GM12878 (cell line): ENCODE data around the gene PPID. TPM values are rescaled to one million over a fixed set of nuclear protein-coding genes. Genes with fewer than 3 reads are reported as not detected.

Experiments
- ATAC-seq: fragments of 200-7000 bp; cut with Tn5 transposase; 3 replicates; pipeline ENCODE4 v1.9.1; 2020; ENCODE audit warnings: mild to moderate bottlenecking, moderate library complexity
- BruUV-seq: library from RNA; stranded (reverse); fragments of 400-500 nt; replicated peaks from 2 replicates; lab custom pipeline; 2021; lab: Mats Ljungman, UMichigan
- CTCF ChIA-PET: fragments of 300-600 bp; sonication (Branson Sonifier 250); formaldehyde crosslinking; extraction: SDS; loops from one replicate; lab custom pipeline; 2021; ENCODE audit warnings: inconsistent platforms; lab: Yijun Ruan, JAX
- POLR2A ChIA-PET: fragments of 350-600 bp; formaldehyde crosslinking; extraction: SDS; loops from one replicate; lab custom pipeline; 2021; ENCODE audit warnings: inconsistent platforms; lab: Charles Lee
- RAD21 ChIA-PET: fragments of 300-600 bp; sonication (Branson Sonifier 250); formaldehyde crosslinking; loops from one replicate; lab custom pipeline; 2023; ENCODE audit warnings: antibody characterized with exemption; ENCODE audit not compliant: unreplicated experiment; lab: Charles Lee
- SMC1A ChIA-PET: fragments of 300-600 bp; sonication (Branson Sonifier 250); formaldehyde crosslinking; loops from one replicate; lab custom pipeline; 2023; ENCODE audit not compliant: unreplicated experiment, uncharacterized antibody; lab: Charles Lee
- DNase-seq: peaks from one replicate; pipeline ENCODE4 v3.0.0-alpha.2; 2011; ENCODE audit warnings: low read depth, low spot score
- FAIRE-seq: peaks from 3 replicates; lab custom pipeline; 2011; peaks lifted over from hg19 to GRCh38; lab: Jason Lieb, UNC
- H2AFZ ChIP-seq: 2 replicates; pipeline ENCODE4 v1.6.0; 2011; ENCODE audit warnings: low read depth, low read length, control low read depth; ENCODE audit not compliant: control insufficient read depth
- H3K27ac ChIP-seq: 2 replicates; pipeline ENCODE4 v1.5.1; 2011; ENCODE audit warnings: control low read depth; ENCODE audit not compliant: control insufficient read depth, insufficient read depth
- H3K27me3 ChIP-seq, 2 experiments: replicated peaks in 1 of 2; 2 replicates each; pipeline versions ENCODE4 v1.6.0 to v1.6.1; 2011; ENCODE audit warnings: low read length in 1 of 2; ENCODE audit not compliant: control insufficient read depth in 2 of 2, insufficient read depth in 2 of 2
- H3K36me3 ChIP-seq, 2 experiments: 2 replicates each; pipeline ENCODE4 v1.5.1; 2011; ENCODE audit warnings: low read length in 1 of 2; ENCODE audit not compliant: control insufficient read depth in 2 of 2, insufficient read depth in 2 of 2
- H3K4me1 ChIP-seq: 2 replicates; pipeline ENCODE4 v1.6.1; 2011; ENCODE audit warnings: mild to moderate bottlenecking, low read length, moderate library complexity, mixed read lengths; ENCODE audit not compliant: control insufficient read depth, insufficient read depth
- H3K4me2 ChIP-seq: 2 replicates; pipeline ENCODE4 v1.6.0; 2011; ENCODE audit warnings: control low read depth; ENCODE audit not compliant: control insufficient read depth, insufficient read depth
- H3K4me3 ChIP-seq: fragments of 200-600 bp; sonication (generic); 2 replicates; pipeline ENCODE4 v1.5.1; 2016
- H3K79me2 ChIP-seq: 2 replicates; pipeline ENCODE4 v1.6.0; 2011; ENCODE audit warnings: low read length; ENCODE audit not compliant: control insufficient read depth, insufficient read depth
- H3K9ac ChIP-seq: 2 replicates; pipeline ENCODE4 v1.8.0; 2011; ENCODE audit warnings: low read length, control low read depth, mixed read lengths; ENCODE audit not compliant: control insufficient read depth, insufficient read depth
- H3K9me3 ChIP-seq: replicated peaks from 3 replicates; pipeline ENCODE4 v1.5.1; 2011; ENCODE audit warnings: mild to moderate bottlenecking, low read length; ENCODE audit not compliant: control insufficient read depth, insufficient read depth
- H4K20me1 ChIP-seq: 2 replicates; pipeline ENCODE4 v1.6.0; 2011; ENCODE audit not compliant: control insufficient read depth, insufficient read depth
- MEF2A ChIP-seq: IDR thresholded peaks from 2 replicates; pipeline ENCODE4 v1.6.1; 2011; ENCODE audit warnings: low read depth, mild to moderate bottlenecking, low read length, moderate library complexity; ENCODE audit not compliant: insufficient read depth
- MYB ChIP-seq: fragments of 150-350 bp; IDR thresholded peaks from 2 replicates; pipeline ENCODE4 v1.6.1; 2014; ENCODE audit warnings: mild to moderate bottlenecking, low read depth, low read length, borderline replicate concordance
- NRF1 ChIP-seq: conservative IDR thresholded peaks from 2 replicates; pipeline ENCODE4 v1.6.1; 2011; ENCODE audit warnings: mild to moderate bottlenecking, low read depth, low read length, improper control_type of control experiment
- POLR2AphosphoS2 ChIP-seq: IDR thresholded peaks from 2 replicates; pipeline ENCODE4 v1.6.1; 2011; ENCODE audit warnings: low read depth, mild to moderate bottlenecking, low read length, improper control_type of control experiment, moderate library complexity
- RAD21 ChIP-seq: IDR thresholded peaks from 2 replicates; pipeline ENCODE4 v1.6.1; 2011; ENCODE audit warnings: mild to moderate bottlenecking, low read depth, low read length, moderate library complexity; ENCODE audit not compliant: insufficient read depth
- RCOR1 ChIP-seq: conservative IDR thresholded peaks from 2 replicates; pipeline ENCODE4 v1.6.1; 2012; ENCODE audit warnings: low read depth, low read length, improper control_type of control experiment
- WGBS: methylation state at CpG from one replicate; pipeline ENCODE4 v1.1.6; 2016; ENCODE audit warnings: low lambda C conversion rate; ENCODE audit not compliant: insufficient replicate concordance, insufficient coverage; ENCODE audit errors: missing lambda C conversion rate; 5-methylcytosine and 5-hydroxymethylcytosine counted together
- in situ Hi-C: fragments of 300-500 bp; cut with MboI; formaldehyde crosslinking; loops from 9 replicates; pipeline ENCODE4 v1.14.3; 2018; ENCODE audit warnings: mixed read lengths
- intact Hi-C: fragments of 100-400 bp; cut with micrococcal nuclease; formaldehyde crosslinking; loops from one replicate; pipeline ENCODE4 v1.14.2; 2022; ENCODE audit not compliant: unreplicated experiment
- polyA plus RNA-seq, 11 experiments: library from polyadenylated mRNA; depleted of rRNA in 4 of 11; unstranded in 6 of 11; stranded (reverse) in 5 of 11; fragments of >200 nt; fragmentation: Nextera tagmentation in 4 of 11; fragmentation: Illumina TruSeq in 1 of 11; extraction: Ambion mirVana in 4 of 11; extraction: Trizol in 1 of 11; gene quantifications; 1 replicate in 1 of 11; 2 replicates in 10 of 11; pipeline versions ENCODE4 v1.2.1 to v1.2.3, GENCODE V29; 2011 to 2016; ENCODE audit warnings: inconsistent platforms in 2 of 11, missing spikeins in 2 of 11, low read depth in 1 of 11
- total RNA-seq, 4 experiments: library from RNA; depleted of rRNA in 3 of 4; stranded (reverse); fragments of >200 nt in 3 of 4; fragmentation: Illumina TruSeq in 1 of 4; extraction: Trizol in 1 of 4; gene quantifications; 2 replicates each; pipeline versions ENCODE4 v1.2.1 to v1.2.3, GENCODE V29; 2013 to 2021
- TF ChIP-seq, protein P1 (sequence below), 3 experiments: IDR thresholded peaks in 2 of 3; conservative IDR thresholded peaks in 1 of 3; 2 replicates each; pipeline ENCODE4 v1.5.1; 2011; ENCODE audit warnings: low read depth in 3 of 3, low read length in 3 of 3, mild to moderate bottlenecking in 3 of 3, control low read depth in 2 of 3, moderate library complexity in 2 of 3, inconsistent platforms in 1 of 3, mixed read lengths in 1 of 3; ENCODE audit not compliant: control insufficient read depth in 2 of 3, insufficient read depth in 1 of 3; ENCODE audit errors: extremely low read depth in 1 of 3

Gene PPID
- total and polyA plus RNA-seq, 10 of the 15 experiments (the other 5 are each of a cell fraction or from before 2014, with no cell fraction given) = 21.9 to 64.3 (median 39.5) TPM

DNA sequence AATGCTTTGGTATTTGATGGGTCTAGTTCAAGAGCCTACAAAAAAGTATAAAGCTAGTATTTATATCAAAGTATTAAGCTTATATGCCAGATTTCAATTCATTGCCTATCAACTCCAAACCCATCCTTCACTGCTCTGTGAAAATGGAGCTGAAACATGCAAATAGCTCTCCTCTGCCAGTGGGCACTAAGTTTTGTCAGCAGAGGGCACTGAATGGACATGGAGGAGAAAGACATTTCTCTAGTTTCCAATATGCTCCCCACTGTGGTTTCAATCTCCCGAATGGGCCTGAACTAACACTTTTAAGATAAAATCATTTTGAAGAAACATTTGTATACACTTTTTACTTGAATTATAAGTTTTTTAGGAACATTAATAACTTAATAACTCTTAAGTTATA is 12.4 kb downstream of the PPID start:
- ATAC-seq = no peak; the same call in 2 of the 3 replicates
- no peak for FAIRE-seq
- Histone ChIP-seq H3K9me3 (no peaks in the 10 kb centered on the region), H3K27ac (no peak overlapping the region), H3K4me1 (no peaks in the 10 kb centered on the region), H3K4me3 (no peak overlapping the region), H3K79me2 (no peaks in the 10 kb centered on the region)
- intact Hi-C loops (no loop called here), in situ Hi-C loops (no loop called here)
- DNase-seq = no peak
- no peak for TF ChIP-seq MEF2A
- TF ChIP-seq NRF1 = no peak
- no peak for TF ChIP-seq MYB
- TF ChIP-seq RCOR1 = no peak
- TF ChIP-seq POLR2AphosphoS2 = no peak
- 0 out of 2 replicates have a peak, but pooled peaks have one; percentile 7 for TF ChIP-seq RAD21
- TF ChIP-seq, protein P1, sequence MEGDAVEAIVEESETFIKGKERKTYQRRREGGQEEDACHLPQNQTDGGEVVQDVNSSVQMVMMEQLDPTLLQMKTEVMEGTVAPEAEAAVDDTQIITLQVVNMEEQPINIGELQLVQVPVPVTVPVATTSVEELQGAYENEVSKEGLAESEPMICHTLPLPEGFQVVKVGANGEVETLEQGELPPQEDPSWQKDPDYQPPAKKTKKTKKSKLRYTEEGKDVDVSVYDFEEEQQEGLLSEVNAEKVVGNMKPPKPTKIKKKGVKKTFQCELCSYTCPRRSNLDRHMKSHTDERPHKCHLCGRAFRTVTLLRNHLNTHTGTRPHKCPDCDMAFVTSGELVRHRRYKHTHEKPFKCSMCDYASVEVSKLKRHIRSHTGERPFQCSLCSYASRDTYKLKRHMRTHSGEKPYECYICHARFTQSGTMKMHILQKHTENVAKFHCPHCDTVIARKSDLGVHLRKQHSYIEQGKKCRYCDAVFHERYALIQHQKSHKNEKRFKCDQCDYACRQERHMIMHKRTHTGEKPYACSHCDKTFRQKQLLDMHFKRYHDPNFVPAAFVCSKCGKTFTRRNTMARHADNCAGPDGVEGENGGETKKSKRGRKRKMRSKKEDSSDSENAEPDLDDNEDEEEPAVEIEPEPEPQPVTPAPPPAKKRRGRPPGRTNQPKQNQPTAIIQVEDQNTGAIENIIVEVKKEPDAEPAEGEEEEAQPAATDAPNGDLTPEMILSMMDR (IDR thresholded peaks at IDR 0.05 in 2 of 3, conservative IDR thresholded peaks at IDR 0.05 in 1 of 3; ENCODE audit: control insufficient read depth in 2 of 3, extremely low read depth in 1 of 3, insufficient read depth in 1 of 3, low read depth in 3 of 3, low read length in 3 of 3) = peak in 2 of 3 experiments; percentile 7 to 24; a peak in 1 of 6 replicates
- TF ChIP-seq, all 136 proteins: peak for 2
- 100% methylated on average over 1 of the region's 1 CpG for WGBS
- Histone ChIP-seq H3K9ac (no peak overlapping the region), H4K20me1 (no peaks in the 10 kb centered on the region), H3K4me2 (no peak overlapping the region), H3K36me3 (peaks cover 0 to 20% of the 10 kb centered on the region in 2 experiments; a peak in 2 of 4 replicates), H2AFZ (no peak overlapping the region), H3K27me3 (no peaks in the 10 kb centered on the region)
- ChIA-PET RAD21 (interaction anchor here (1.1 to 2.1 kb wide), 2 partner anchors 141 to 305 kb away, joined by 3 to 11 read pairs; no protein-coding TSS in a partner anchor), CTCF (interaction anchor here (0.6 to 3.0 kb wide), 12 partner anchors 9 to 653 kb away, joined by 3 to 13 read pairs (median 4); no protein-coding TSS in a partner anchor), SMC1A (interaction anchor here (0.9 to 2.9 kb wide), 10 partner anchors 9 to 493 kb away, joined by 3 to 28 read pairs (median 4); no protein-coding TSS in a partner anchor), POLR2A (no interaction called here)
- BruUV-seq = no TSS peak
